BLaER1 treated with 17β-estradiol and CSF1 and Interleukin-3, amounts not matched to agents 10 nM and 100 nM (cell line): ENCODE results near the gene ARL8B.

Experiments
- H3K27ac ChIP-seq, 11 experiments: shearing (Covaris generic); formaldehyde crosslinking; 2 replicates each; pipeline ENCODE4 v1.8.1; 2022
- H3K27me3 ChIP-seq, 11 experiments: shearing (Covaris generic); formaldehyde crosslinking; 2 replicates each; pipeline ENCODE4 v1.8.1; 2022
- H3K36me3 ChIP-seq, 11 experiments: shearing (Covaris generic); formaldehyde crosslinking; 2 replicates each; pipeline ENCODE4 v1.8.1; 2022
- H3K4me1 ChIP-seq, 10 experiments: shearing (Covaris generic); formaldehyde crosslinking; 2 replicates each; pipeline ENCODE4 v1.8.1; 2022
- H3K4me2 ChIP-seq, 11 experiments: shearing (Covaris generic); formaldehyde crosslinking; 2 replicates each; pipeline ENCODE4 v1.8.1; 2022
- H3K4me3 ChIP-seq, 10 experiments: shearing (Covaris generic); formaldehyde crosslinking; 2 replicates each; pipeline ENCODE4 v1.8.1; 2022
- H3K9ac ChIP-seq, 11 experiments: shearing (Covaris generic); formaldehyde crosslinking; 2 replicates each; pipeline ENCODE4 v1.8.1; 2022
- H3K9me3 ChIP-seq, 11 experiments: shearing (Covaris generic); formaldehyde crosslinking; replicated peaks in 1 of 11; 2 replicates each; pipeline ENCODE4 v1.8.1; 2022
- H4K20me1 ChIP-seq, 11 experiments: shearing (Covaris generic); formaldehyde crosslinking; 2 replicates each; pipeline ENCODE4 v1.8.1; 2022
- Cebpa-rat ChIP-seq, 11 experiments: shearing (Covaris generic); IDR thresholded peaks; 2 replicates each; pipeline ENCODE4 v1.8.1; 2022

The ARL8B gene

DNA sequence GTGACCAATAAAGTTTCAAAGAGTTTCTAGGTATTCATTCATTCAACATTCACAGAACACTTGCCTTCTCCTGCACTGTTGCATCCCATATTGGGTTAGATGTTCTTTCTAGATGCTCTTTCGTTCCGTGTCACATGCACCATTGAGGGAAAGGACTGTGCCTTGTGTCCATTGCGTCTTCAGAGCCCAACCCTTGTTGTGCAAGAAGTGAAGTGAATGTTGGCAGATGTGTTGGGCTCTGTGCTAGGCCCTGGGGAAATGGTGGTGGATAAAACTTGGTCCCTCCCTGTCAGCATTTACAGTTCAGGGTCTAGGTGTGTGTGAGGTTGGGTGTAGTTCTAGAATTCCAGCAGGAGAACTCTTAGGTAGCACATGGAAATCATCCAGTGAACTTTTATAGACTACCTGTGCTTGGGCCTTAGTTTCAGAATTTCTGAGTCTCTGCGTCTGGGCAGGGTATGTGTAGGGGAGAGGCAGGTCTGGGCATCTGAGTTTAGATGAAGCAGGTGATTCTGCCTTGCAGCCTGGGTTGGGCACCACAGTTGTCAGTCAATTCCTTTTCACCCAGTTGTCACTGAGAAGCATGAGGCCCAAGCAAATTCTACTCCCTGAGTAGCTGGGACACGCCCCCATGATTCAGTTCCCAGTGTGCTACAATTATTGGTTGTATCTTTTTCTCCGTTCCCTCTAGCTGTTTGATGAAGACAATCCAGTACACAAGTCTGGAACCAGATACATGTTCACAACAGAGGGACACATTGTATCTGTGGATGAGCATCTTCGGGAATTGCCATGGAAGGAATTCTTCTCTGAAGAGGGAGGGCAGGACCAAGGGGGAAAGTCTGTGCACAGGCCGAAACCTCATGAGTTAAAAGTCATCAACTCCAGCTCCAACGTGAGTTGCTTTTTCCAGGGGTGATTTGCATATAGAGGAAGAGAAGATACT lies 90.8 kb downstream of the ARL8B start:
- H3K36me3 ChIP-seq, result peaks cover 97 to 100% (median 99%) of the 10 kb centered on the region in 11 experiments
- peaks cover 89 to 100% (median 99%) of the 10 kb centered on the region in 11 experiments; a peak in 21 of 22 replicates for H4K20me1 ChIP-seq
- peak overlapping the region in 3 of 11 experiments; percentile 2 to 18 (median 13); a peak in 2 of 22 replicates for H3K27ac ChIP-seq
- H3K4me1 ChIP-seq, result peaks cover 44 to 76% (median 49%) of the 10 kb centered on the region in 10 experiments
- no peaks in the 10 kb centered on the region for H3K27me3 ChIP-seq
- H3K4me3 ChIP-seq, result no peak overlapping the region
- peak overlapping the region in 5 of 11 experiments; percentile 8 to 38 (median 22); a peak in 9 of 22 replicates for H3K4me2 ChIP-seq
- TF ChIP-seq Cebpa-rat (IDR thresholded peaks at IDR 0.05), result no peak
- peak overlapping the region in 2 of 11 experiments; percentile 18 to 45; a peak in 1 of 22 replicates for H3K9ac ChIP-seq
- H3K9me3 ChIP-seq, result no peaks in the 10 kb centered on the region

DNA sequence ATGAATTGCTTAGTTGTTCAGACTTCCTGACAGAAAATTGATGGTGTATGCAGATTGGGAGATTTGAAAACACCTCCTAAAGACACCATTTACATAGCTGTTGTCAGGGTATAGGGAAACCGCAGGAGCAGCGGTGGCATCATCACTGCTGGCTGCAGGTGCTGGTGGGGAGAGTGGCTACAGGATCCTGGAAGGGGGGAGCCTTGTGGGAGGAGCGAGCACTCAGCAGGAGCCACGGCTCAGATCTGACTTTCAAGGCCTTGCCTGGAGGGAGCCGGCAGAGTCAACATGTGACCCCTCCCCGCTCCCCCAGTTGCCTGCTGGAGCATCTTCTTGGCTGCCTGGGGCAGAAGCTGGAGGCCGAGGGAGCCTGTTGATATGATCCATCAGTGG lies 91.5 kb downstream of the ARL8B start:
- peak overlapping the region in 1 of 11 experiments; percentile 39; a peak in 1 of 22 replicates for H3K9ac ChIP-seq
- H3K27me3 ChIP-seq, result no peaks in the 10 kb centered on the region
- H3K4me3 ChIP-seq, result no peak overlapping the region
- H3K27ac ChIP-seq, result peak overlapping the region in 2 of 11 experiments; percentile 24 to 37; a peak in 2 of 22 replicates
- peaks cover 88 to 100% (median 99%) of the 10 kb centered on the region in 11 experiments; a peak in 21 of 22 replicates for H4K20me1 ChIP-seq
- peaks cover 44 to 80% (median 55%) of the 10 kb centered on the region in 10 experiments for H3K4me1 ChIP-seq
- no peak for TF ChIP-seq Cebpa-rat (IDR thresholded peaks at IDR 0.05)
- peak overlapping the region in 5 of 11 experiments; percentile 0 to 38 (median 15); a peak in 5 of 22 replicates for H3K4me2 ChIP-seq
- no peaks in the 10 kb centered on the region for H3K9me3 ChIP-seq
- peaks cover 97 to 100% (median 99%) of the 10 kb centered on the region in 11 experiments for H3K36me3 ChIP-seq

DNA sequence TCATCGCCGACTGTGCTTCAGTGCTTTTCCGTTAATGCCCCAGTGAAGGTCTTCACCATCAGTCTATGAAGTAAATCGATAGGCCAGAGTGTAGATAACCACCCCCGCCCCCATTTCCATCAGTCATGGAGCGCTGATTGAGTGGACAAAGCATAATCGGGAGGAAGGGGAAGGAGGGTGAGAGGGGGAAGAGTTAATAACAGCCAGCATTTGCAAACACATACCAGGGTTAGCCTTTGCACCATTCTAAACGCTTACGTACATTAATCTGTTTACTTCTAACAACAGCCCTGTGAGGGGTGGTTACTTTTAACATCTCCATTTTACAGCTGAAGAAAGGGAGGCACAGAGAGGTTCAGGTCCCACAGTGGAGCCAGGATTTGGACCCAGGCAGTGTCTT lies 92.3 kb downstream of the ARL8B start:
- Histone ChIP-seq H3K4me3 (no peak overlapping the region), H3K4me1 (peaks cover 47 to 82% (median 58%) of the 10 kb centered on the region in 10 experiments), H3K27ac (peak overlapping the region in 7 of 11 experiments; percentile 10 to 43 (median 30); a peak in 7 of 22 replicates), H3K36me3 (peaks cover 97 to 100% (median 99%) of the 10 kb centered on the region in 11 experiments), H3K4me2 (peak overlapping the region in 1 of 11 experiments; percentile 4; a peak in 1 of 22 replicates), H4K20me1 (peaks cover 88 to 100% (median 99%) of the 10 kb centered on the region in 11 experiments; a peak in 21 of 22 replicates), H3K9me3 (no peaks in the 10 kb centered on the region), H3K27me3 (no peaks in the 10 kb centered on the region), H3K9ac (peak overlapping the region in 6 of 11 experiments; percentile 3 to 50 (median 37); a peak in 9 of 22 replicates)
- TF ChIP-seq Cebpa-rat (IDR thresholded peaks at IDR 0.05), result no peak

DNA sequence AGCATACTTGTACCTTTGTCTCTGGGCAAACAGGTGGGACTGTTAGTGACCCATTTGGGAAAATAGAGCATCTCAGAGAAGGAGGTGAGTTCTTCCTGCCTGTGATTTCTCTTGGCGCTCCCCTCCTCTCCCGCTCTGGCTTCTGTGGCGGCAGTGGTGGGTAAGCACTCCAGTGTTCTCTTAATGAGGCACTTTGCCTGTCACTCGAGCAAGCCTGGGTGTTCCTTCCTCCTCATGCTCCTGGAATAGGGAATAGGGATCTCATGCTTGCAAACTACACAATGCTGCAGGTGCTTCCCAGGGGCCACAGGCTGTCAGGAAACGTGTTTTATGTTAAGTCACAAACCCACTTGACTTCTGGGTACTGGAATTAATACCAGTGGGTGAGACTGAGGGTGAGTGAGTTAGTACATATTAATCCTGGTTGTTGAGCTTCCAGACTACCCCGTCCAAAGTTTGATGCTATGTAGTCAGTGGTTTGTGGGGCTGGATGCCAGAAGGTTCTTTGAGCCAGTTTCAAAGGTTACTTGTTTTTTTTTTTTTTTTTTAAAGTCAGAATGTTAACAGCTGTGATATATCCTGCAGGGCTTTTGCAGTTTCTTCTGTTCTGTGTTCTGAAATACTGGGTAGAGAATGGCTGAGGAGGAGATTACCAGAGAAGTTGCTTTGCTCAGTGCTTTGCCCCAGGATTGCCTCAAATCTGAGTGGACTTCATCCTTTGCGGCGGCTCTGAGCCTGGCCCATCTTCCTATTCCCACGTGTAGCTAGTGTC lies 95.9 kb downstream of the ARL8B start:
- H3K27me3 ChIP-seq, result no peaks in the 10 kb centered on the region
- H3K9me3 ChIP-seq, result no peaks in the 10 kb centered on the region
- peak overlapping the region in 3 of 11 experiments; percentile 19 to 39 (median 20); a peak in 1 of 22 replicates for H3K4me2 ChIP-seq
- H3K4me3 ChIP-seq, result no peak overlapping the region
- H4K20me1 ChIP-seq, result peaks cover 66 to 99% (median 92%) of the 10 kb centered on the region in 11 experiments; a peak in 21 of 22 replicates
- H3K9ac ChIP-seq, result peak overlapping the region in 2 of 11 experiments; percentile 1 to 31; a peak in 1 of 22 replicates
- no peak for TF ChIP-seq Cebpa-rat (IDR thresholded peaks at IDR 0.05)
- peaks cover 65 to 87% (median 79%) of the 10 kb centered on the region in 11 experiments for H3K36me3 ChIP-seq
- no peak overlapping the region for H3K27ac ChIP-seq
- H3K4me1 ChIP-seq, result peaks cover 32 to 70% (median 42%) of the 10 kb centered on the region in 10 experiments

DNA sequence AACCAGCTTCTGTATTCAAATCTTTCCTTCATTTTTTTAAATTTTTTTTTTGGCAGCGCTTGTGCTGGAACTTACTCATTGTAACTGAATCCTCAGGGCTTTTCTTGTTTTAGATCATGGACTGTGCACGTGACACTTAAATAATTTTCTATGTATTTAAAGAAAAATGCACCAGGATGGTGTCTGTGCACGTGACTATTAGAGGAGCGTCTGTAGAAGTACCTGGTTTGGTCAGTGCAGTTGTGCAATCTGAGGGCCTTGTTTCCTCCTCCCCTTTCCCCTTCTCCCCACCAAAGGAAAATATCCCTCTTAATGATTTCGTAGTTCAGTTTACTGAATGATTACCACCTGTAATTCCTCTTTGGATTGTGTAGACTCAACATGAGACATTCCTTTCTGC lies 96.7 kb downstream of the ARL8B start:
- peaks cover 57 to 91% (median 83%) of the 10 kb centered on the region in 11 experiments; a peak in 21 of 22 replicates for H4K20me1 ChIP-seq
- H3K27ac ChIP-seq, result no peak overlapping the region; a peak in 1 of 22 replicates
- peak overlapping the region in 3 of 11 experiments; percentile 6 to 53 (median 21); a peak in 3 of 22 replicates for H3K9ac ChIP-seq
- H3K9me3 ChIP-seq, result no peaks in the 10 kb centered on the region
- peak overlapping the region in 2 of 11 experiments; percentile 7 to 39; a peak in 1 of 22 replicates for H3K4me2 ChIP-seq
- no peak for TF ChIP-seq Cebpa-rat (IDR thresholded peaks at IDR 0.05)
- H3K4me3 ChIP-seq, result no peak overlapping the region
- no peaks in the 10 kb centered on the region for H3K27me3 ChIP-seq
- H3K36me3 ChIP-seq, result peaks cover 57 to 80% (median 71%) of the 10 kb centered on the region in 11 experiments
- H3K4me1 ChIP-seq, result peaks cover 24 to 62% (median 34%) of the 10 kb centered on the region in 10 experiments

DNA sequence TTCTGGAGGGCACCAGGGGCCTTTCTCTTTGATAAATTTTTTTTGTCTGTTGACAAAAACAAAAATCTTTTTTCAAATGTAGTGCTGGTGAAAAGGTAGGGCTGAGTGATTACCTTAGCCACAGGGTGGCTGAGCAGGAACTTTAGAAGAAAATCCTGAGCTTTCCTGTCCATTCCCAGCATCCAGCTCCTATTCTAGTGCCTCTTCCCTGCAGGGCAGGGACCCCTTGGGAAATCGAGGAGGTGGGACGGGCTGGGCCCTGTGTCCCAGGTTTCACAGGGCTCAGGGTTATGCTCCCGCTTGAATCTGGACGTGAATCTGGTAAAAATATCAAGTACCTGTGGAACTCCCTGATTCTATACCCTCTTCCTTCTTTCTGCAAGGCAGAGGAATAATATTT lies 97.1 kb downstream of the ARL8B start:
- peak overlapping the region in 3 of 11 experiments; percentile 7 to 39 (median 18); a peak in 1 of 22 replicates for H3K4me2 ChIP-seq
- peak overlapping the region in 3 of 11 experiments; percentile 6 to 53 (median 21); a peak in 4 of 22 replicates for H3K9ac ChIP-seq
- peaks cover 20 to 58% (median 30%) of the 10 kb centered on the region in 10 experiments; a peak in 18 of 20 replicates for H3K4me1 ChIP-seq
- H3K9me3 ChIP-seq, result no peaks in the 10 kb centered on the region
- no peak overlapping the region; a peak in 1 of 22 replicates for H3K27ac ChIP-seq
- peaks cover 53 to 76% (median 67%) of the 10 kb centered on the region in 11 experiments for H3K36me3 ChIP-seq
- no peak overlapping the region for H3K4me3 ChIP-seq
- H3K27me3 ChIP-seq, result no peaks in the 10 kb centered on the region
- H4K20me1 ChIP-seq, result peaks cover 53 to 87% (median 79%) of the 10 kb centered on the region in 11 experiments; a peak in 21 of 22 replicates
- TF ChIP-seq Cebpa-rat (IDR thresholded peaks at IDR 0.05), result no peak

DNA sequence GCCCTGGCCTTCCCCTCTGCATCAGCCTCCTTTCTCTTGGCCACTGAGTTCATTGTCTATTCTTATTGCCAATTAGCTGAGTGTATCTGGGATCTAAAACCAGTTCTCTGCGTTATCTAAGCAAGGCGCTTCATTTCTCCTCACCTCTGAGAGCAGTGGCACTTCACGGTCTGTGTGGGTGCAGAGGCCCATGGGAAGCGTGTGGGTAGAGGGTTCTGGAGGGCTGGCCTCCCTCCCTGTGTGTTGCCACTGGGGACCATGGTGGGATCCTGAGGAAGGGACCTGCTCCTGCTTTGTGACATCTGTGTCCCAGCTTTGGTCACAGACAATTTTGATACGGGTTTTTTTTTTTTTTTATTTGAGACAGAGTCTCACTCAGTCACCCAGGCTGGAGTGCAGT lies 98.1 kb downstream of the ARL8B start:
- H3K4me1 ChIP-seq, result peaks cover 14 to 48% (median 25%) of the 10 kb centered on the region in 10 experiments; a peak in 18 of 20 replicates
- H3K9me3 ChIP-seq, result no peaks in the 10 kb centered on the region
- H3K27me3 ChIP-seq, result no peaks in the 10 kb centered on the region
- peaks cover 44 to 78% (median 70%) of the 10 kb centered on the region in 11 experiments; a peak in 21 of 22 replicates for H4K20me1 ChIP-seq
- no peak overlapping the region for H3K4me3 ChIP-seq
- H3K36me3 ChIP-seq, result peaks cover 43 to 66% (median 57%) of the 10 kb centered on the region in 11 experiments
- H3K27ac ChIP-seq, result peak overlapping the region in 4 of 11 experiments; percentile 1 to 34 (median 4); a peak in 1 of 22 replicates
- TF ChIP-seq Cebpa-rat (IDR thresholded peaks at IDR 0.05), result no peak
- H3K9ac ChIP-seq, result no peak overlapping the region
- H3K4me2 ChIP-seq, result peak overlapping the region in 3 of 11 experiments; percentile 2 to 32 (median 13); a peak in 1 of 22 replicates
